Measurements from ENCODE around the gene CAMKMT. TPM values are rescaled to one million over a fixed set of nuclear protein-coding genes. Genes with fewer than 3 reads are reported as not detected.
A peak's percentile ranks its signal among the peaks of the same experiment; 100 is the strongest.

CAMKMT gene
- total RNA-seq, 1 donor from 2014 or later: 10.0 TPM

- DNase-seq (ENCODE audit: low read depth): peak; percentile 66
Measured at GRCh38 chr2:44596537-44597320, 235.0 kb downstream of the CAMKMT start.

GRCh38 chr2:44598330-44599119 is 236.8 kb downstream of the CAMKMT start:
- peak; percentile 68 for DNase-seq (ENCODE audit: low read depth)

- DNase-seq (ENCODE audit: low read depth): no peak
Measured at GRCh38 chr2:44599130-44599529, 237.4 kb downstream of the CAMKMT start.

GRCh38 chr2:44602446-44602845 is 240.7 kb downstream of the CAMKMT start:
- DNase-seq (ENCODE audit: low read depth): no peak

- no peak for DNase-seq (ENCODE audit: low read depth)
Measured at GRCh38 chr2:44605511-44605910, 243.8 kb downstream of the CAMKMT start.

GRCh38 chr2:44612276-44612675 is 250.5 kb downstream of the CAMKMT start:
- no peak for DNase-seq (ENCODE audit: low read depth)

- no peak for DNase-seq (ENCODE audit: low read depth)
Measured at GRCh38 chr2:44614940-44615339, 253.2 kb downstream of the CAMKMT start.

GRCh38 chr2:44615950-44616518 is 254.3 kb downstream of the CAMKMT start:
- DNase-seq (ENCODE audit: low read depth): peak; percentile 2

GRCh38 chr2:44616667-44617155 is 255.0 kb downstream of the CAMKMT start:
- no peak for DNase-seq (ENCODE audit: low read depth)

GRCh38 chr2:44618251-44619023 is 256.7 kb downstream of the CAMKMT start:
- DNase-seq (ENCODE audit: low read depth): no peak

- peak; percentile 72 for DNase-seq (ENCODE audit: low read depth)
Measured at GRCh38 chr2:44620189-44620990, 258.6 kb downstream of the CAMKMT start.

GRCh38 chr2:44623622-44624351 is 262.0 kb downstream of the CAMKMT start:
- DNase-seq (ENCODE audit: low read depth): no peak

- DNase-seq (ENCODE audit: low read depth): no peak
Measured at GRCh38 chr2:44628297-44628696, 266.6 kb downstream of the CAMKMT start.

GRCh38 chr2:44632931-44633689 is 271.4 kb downstream of the CAMKMT start:
- DNase-seq (ENCODE audit: low read depth): no peak

- no peak for DNase-seq (ENCODE audit: low read depth)
Measured at GRCh38 chr2:44635725-44636124, 274.0 kb downstream of the CAMKMT start.

- no peak for DNase-seq (ENCODE audit: low read depth)
Measured at GRCh38 chr2:44638649-44639048, 276.9 kb downstream of the CAMKMT start.

- no peak for DNase-seq (ENCODE audit: low read depth)
Measured at GRCh38 chr2:44639399-44639798, 277.7 kb downstream of the CAMKMT start.

- DNase-seq (ENCODE audit: low read depth): no peak
Measured at GRCh38 chr2:44642123-44642857, 280.5 kb downstream of the CAMKMT start.

GRCh38 chr2:44645937-44646336 is 284.2 kb downstream of the CAMKMT start:
- no peak for DNase-seq (ENCODE audit: low read depth)

All from renal cortical epithelial cell (primary cell).